ENCODE data around the gene TRIM2. TPM values are rescaled to one million over a fixed set of nuclear protein-coding genes. Genes with fewer than 3 reads are reported as not detected.

The TRIM2 gene
- total RNA-seq, 4 donors from 2014 or later = 25.7 to 55.9 (median 42.5) TPM

- TF ChIP-seq EP300 (IDR thresholded peaks at IDR 0.05) (no peak), CTCF (IDR thresholded peaks at IDR 0.05) (no peak), POLR2A (IDR thresholded peaks at IDR 0.05) (no peak)
- 95 to 100% methylated on average over 2 of the region's 2 CpGs for WGBS, 2 donors
- Histone ChIP-seq H3K27ac (no peak overlapping the region), H3K4me1 (no peaks in the 10 kb centered on the region), H3K27me3 (no peaks in the 10 kb centered on the region), H3K9me3 (peaks cover 0 to 3% (median 0%) of the 10 kb centered on the region in 4 donors), H3K4me3 (no peak overlapping the region), H3K36me3 (no peaks in the 10 kb centered on the region)
- peak in 1 of 2 donors; percentile 14 for DNase-seq (ENCODE audit: low spot score in 2 of 2)
These were observed 160.8 kb downstream of the TRIM2 start for GRCh38 chr4:153365003-153365402.

- TF ChIP-seq CTCF (IDR thresholded peaks at IDR 0.05) (no peak), POLR2A (IDR thresholded peaks at IDR 0.05) (no peak), EP300 (IDR thresholded peaks at IDR 0.05) (no peak)
- WGBS, 2 donors = 75 to 88% methylated on average over 1 of the region's 1 CpG
- DNase-seq (ENCODE audit: low spot score in 2 of 2) = no peak
- Histone ChIP-seq H3K36me3 (no peaks in the 10 kb centered on the region), H3K4me3 (no peak overlapping the region), H3K4me1 (no peaks in the 10 kb centered on the region), H3K27ac (no peak overlapping the region), H3K9me3 (peaks cover 0 to 3% (median 0%) of the 10 kb centered on the region in 4 donors), H3K27me3 (no peaks in the 10 kb centered on the region)
These were observed 162.2 kb downstream of the TRIM2 start for GRCh38 chr4:153366486-153366885.

GRCh38 chr4:153367092-153367491 is 162.8 kb downstream of the TRIM2 start:
- Histone ChIP-seq H3K27me3 (no peaks in the 10 kb centered on the region), H3K36me3 (no peaks in the 10 kb centered on the region), H3K4me3 (no peak overlapping the region), H3K4me1 (no peaks in the 10 kb centered on the region), H3K27ac (no peak overlapping the region), H3K9me3 (peaks cover 0 to 3% (median 0%) of the 10 kb centered on the region in 4 donors)
- TF ChIP-seq CTCF (IDR thresholded peaks at IDR 0.05) (no peak), POLR2A (IDR thresholded peaks at IDR 0.05) (no peak), EP300 (IDR thresholded peaks at IDR 0.05) (no peak)
- 79 to 85% methylated on average over 1 of the region's 1 CpG for WGBS, 2 donors
- no peak for DNase-seq (ENCODE audit: low spot score in 2 of 2)

- no peak overlapping the region for H3K4me3 ChIP-seq
These were observed 164.8 kb downstream of the TRIM2 start for GRCh38 chr4:153369021-153369420.

More at GRCh38 chr4:153369021-153369420, 164.8 kb downstream of the TRIM2 start:
- Histone ChIP-seq H3K9me3 (peaks cover 0 to 7% (median 0%) of the 10 kb centered on the region in 4 donors), H3K27ac (no peak overlapping the region), H3K4me1 (no peaks in the 10 kb centered on the region), H3K27me3 (no peaks in the 10 kb centered on the region), H3K36me3 (no peaks in the 10 kb centered on the region)
- 94 to 95% methylated on average over 1 of the region's 1 CpG for WGBS, 2 donors
- TF ChIP-seq POLR2A (IDR thresholded peaks at IDR 0.05) (no peak), CTCF (IDR thresholded peaks at IDR 0.05) (no peak), EP300 (IDR thresholded peaks at IDR 0.05) (no peak)
- no peak for DNase-seq (ENCODE audit: low spot score in 2 of 2)

Measured in tibial nerve (tissue), 4 donors.